Lung (tissue), 12 donors: ENCODE measurements around the gene DNAJC6. TPM values are rescaled to one million over a fixed set of nuclear protein-coding genes. Genes with fewer than 3 reads are reported as not detected.

ENCODE experiments used
- ATAC-seq: fragments of 200-7000 bp; cut with Tn5 transposase; one replicate; pipeline ENCODE4 v1.9.1; 2020; ENCODE audit warnings: moderate number of reproducible peaks; ENCODE audit not compliant: insufficient read depth, low FRiP score
- DNase-seq, 3 donors: peaks; one replicate each; pipeline ENCODE4 v3.0.0-alpha.2; 2013 to 2017
- H3K27ac ChIP-seq, 2 donors: one replicate each; pipeline ENCODE4 v1.5.1; 2013; ENCODE audit warnings: mild to moderate bottlenecking in 2 of 2, moderate library complexity in 2 of 2, control low read depth in 1 of 2, inconsistent platforms in 1 of 2, low read depth in 1 of 2, low read length in 1 of 2
- H3K27me3 ChIP-seq, 3 donors: one replicate each; pipeline ENCODE4 v1.5.1; 2013; ENCODE audit warnings: low read length in 2 of 3; ENCODE audit not compliant: control insufficient read depth in 3 of 3, insufficient read depth in 3 of 3
- H3K36me3 ChIP-seq, 4 donors: one replicate each; pipeline ENCODE4 v1.5.1; 2013; ENCODE audit warnings: low read length in 4 of 4, mild to moderate bottlenecking in 1 of 4, moderate library complexity in 1 of 4; ENCODE audit not compliant: control insufficient read depth in 4 of 4, insufficient read depth in 4 of 4
- H3K4me1 ChIP-seq, 5 donors: one replicate each; pipeline ENCODE4 v1.5.1; 2013; ENCODE audit warnings: low read length in 5 of 5, mild to moderate bottlenecking in 2 of 5, moderate library complexity in 1 of 5; ENCODE audit not compliant: control insufficient read depth in 5 of 5, insufficient read depth in 5 of 5
- H3K4me3 ChIP-seq: one replicate; pipeline ENCODE4 v1.5.1; 2013; ENCODE audit warnings: mild to moderate bottlenecking, control low read depth, moderate library complexity
- H3K9ac ChIP-seq, 2 donors: one replicate each; pipeline ENCODE4 v1.5.1; 2013; ENCODE audit warnings: low read length in 2 of 2, control low read depth in 1 of 2; ENCODE audit not compliant: insufficient read depth in 1 of 2
- H3K9me3 ChIP-seq, 4 donors: one replicate each; pipeline ENCODE4 v1.5.1; 2013; ENCODE audit warnings: low read length in 3 of 4, mild to moderate bottlenecking in 1 of 4, moderate library complexity in 1 of 4; ENCODE audit not compliant: control insufficient read depth in 4 of 4, insufficient read depth in 3 of 4
- CTCF ChIP-seq: IDR thresholded peaks from 2 replicates; pipeline ENCODE4 v1.5.1; 2012; ENCODE audit warnings: mild to moderate bottlenecking; ENCODE audit errors: control extremely low read depth, extremely low read depth
- WGBS, 2 donors: extraction: QIAGEN DNeasy Blood & Tissue Kit; methylation state at CpG; one replicate each; pipeline ENCODE4 v1.1.7; 2013; 5-methylcytosine and 5-hydroxymethylcytosine counted together
- polyA plus RNA-seq, 2 donors: library from polyadenylated mRNA; stranded (reverse); fragments of 200-250 nt; gene quantifications; one replicate each; pipeline ENCODE4 v1.2.1, GENCODE V29; 2013
- total RNA-seq, 2 donors: library from RNA; depleted of rRNA in 1 of 2; stranded (reverse); fragments of >200 nt in 1 of 2; gene quantifications; one replicate each; pipeline ENCODE4 v1.2.1, GENCODE V29; 2014 to 2021
- donor health status: control.
- donor health status: control.
- donor health status: Bipolar disorder and iron deficiency.
- donor health status: healthy.
- donor health status: DM: yes; HTN: yes; CAD: no.

Gene DNAJC6
- total and polyA plus RNA-seq, 4 donors: 0.96 to 5.0 (median 3.0) TPM

DNA sequence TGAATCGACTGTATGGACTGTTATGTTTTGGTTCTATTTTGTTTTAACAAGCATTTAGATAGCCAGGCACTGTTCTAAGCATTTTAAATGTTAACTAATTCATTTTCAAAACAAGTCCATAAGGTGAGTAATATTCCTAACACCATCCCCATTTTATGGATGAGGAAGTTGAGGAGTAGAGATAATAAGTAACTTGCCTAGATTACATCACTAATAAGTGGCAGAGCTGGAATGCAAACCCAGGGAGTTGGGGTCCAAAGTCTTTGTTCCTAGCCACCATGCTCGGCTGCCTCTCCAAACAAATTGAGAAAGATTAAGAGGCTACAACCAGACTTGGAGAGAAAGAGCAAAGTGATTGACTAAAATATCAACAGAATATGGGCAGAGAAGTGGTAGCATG lies 98.5 kb downstream of the DNAJC6 start:
- H3K27me3 ChIP-seq: no peaks in the 10 kb centered on the region
- H3K4me3 ChIP-seq: no peak overlapping the region
- H3K27ac ChIP-seq: no peak overlapping the region
- H3K36me3 ChIP-seq: peaks cover 0 to under 1% (median 0%) of the 10 kb centered on the region in 4 donors
- H3K9ac ChIP-seq: no peak overlapping the region
- H3K4me1 ChIP-seq: peaks cover 0 to 4% (median 0%) of the 10 kb centered on the region in 5 donors
- ATAC-seq (no peak), DNase-seq (no peak)
- no peak for TF ChIP-seq CTCF
- no peaks in the 10 kb centered on the region for H3K9me3 ChIP-seq
- 80 to 98% methylated on average over 2 of the region's 2 CpGs for WGBS, 2 donors

GRCh38 chr1:65409314-65409713 lies 100.0 kb downstream of the DNAJC6 start:
- no peak overlapping the region for H3K9ac ChIP-seq
- H3K9me3 ChIP-seq: no peaks in the 10 kb centered on the region

GRCh38 chr1:65409816-65410326 lies 100.5 kb downstream of the DNAJC6 start:
- no peak for ATAC-seq
- DNase-seq: no peak
- H3K27me3 ChIP-seq: no peaks in the 10 kb centered on the region
- H3K9ac ChIP-seq: no peak overlapping the region
- H3K27ac ChIP-seq: no peak overlapping the region
- no peaks in the 10 kb centered on the region for H3K9me3 ChIP-seq
- 94 to 96% methylated on average over 4 of the region's 4 CpGs for WGBS, 2 donors
- H3K4me1 ChIP-seq: peaks cover 0 to 4% (median 0%) of the 10 kb centered on the region in 5 donors
- no peak for TF ChIP-seq CTCF
- H3K4me3 ChIP-seq: no peak overlapping the region
- H3K36me3 ChIP-seq: peaks cover 0 to 4% (median 0%) of the 10 kb centered on the region in 4 donors

More at GRCh38 chr1:65409314-65409713, 100.0 kb downstream of the DNAJC6 start:
- H3K27me3 ChIP-seq: no peaks in the 10 kb centered on the region
- DNase-seq: no peak
- 71 to 88% methylated on average over 1 of the region's 1 CpG for WGBS, 2 donors
- H3K4me1 ChIP-seq: peaks cover 0 to 4% (median 0%) of the 10 kb centered on the region in 5 donors
- no peak for TF ChIP-seq CTCF
- peaks cover 0 to 4% (median 0%) of the 10 kb centered on the region in 4 donors for H3K36me3 ChIP-seq
- H3K4me3 ChIP-seq: no peak overlapping the region
- ATAC-seq: no peak
- H3K27ac ChIP-seq: no peak overlapping the region
